NCI-H2081 (cell line): ENCODE data around the gene FASTKD1.

Experiments used
- DNase-seq, 2 experiments: peaks; one replicate each; lab custom pipeline; 2025; lab: John Stamatoyannopoulos, UW

FASTKD1 gene

DNA sequence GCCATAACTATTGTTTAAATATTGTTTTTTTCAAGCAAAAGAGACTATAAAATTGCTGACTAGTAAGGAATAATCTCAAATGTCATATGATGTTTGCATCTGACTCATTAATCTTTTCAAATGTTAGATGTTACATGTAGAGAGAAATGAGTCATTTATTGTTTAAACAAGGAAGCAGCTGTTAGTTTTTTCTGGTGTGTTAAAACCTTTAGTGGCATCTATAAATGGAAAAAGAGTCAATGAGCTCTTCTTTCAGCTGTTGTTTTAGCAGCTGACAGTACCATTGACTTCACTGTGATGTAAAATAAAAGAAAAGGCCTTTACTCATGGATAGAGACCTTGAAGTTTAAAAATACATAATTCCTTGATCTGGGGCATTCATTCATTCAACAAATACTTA is 66.0 kb downstream of the FASTKD1 start:
- DNase-seq, result peak; percentile 52 to 91

DNA sequence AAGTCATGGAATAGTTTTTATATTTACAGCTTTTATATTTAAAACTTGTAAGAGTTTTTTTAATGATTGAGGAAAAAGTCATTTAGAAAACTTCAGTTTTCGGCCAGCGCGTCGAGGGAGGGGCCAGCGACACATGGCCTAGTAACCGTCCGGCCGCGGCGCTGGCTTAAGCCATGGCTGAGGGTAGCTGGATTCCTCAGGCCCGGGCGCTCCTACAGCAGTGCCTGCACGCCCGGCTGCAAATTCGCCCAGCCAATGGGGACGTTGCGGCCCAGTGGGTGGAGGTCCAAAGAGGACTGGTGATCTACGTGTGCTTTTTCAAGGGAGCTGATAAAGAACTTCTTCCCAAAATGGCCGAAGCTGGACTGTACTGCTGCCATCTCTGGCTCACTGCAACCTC is 69.0 kb downstream of the FASTKD1 start:
- no peak for DNase-seq

DNA sequence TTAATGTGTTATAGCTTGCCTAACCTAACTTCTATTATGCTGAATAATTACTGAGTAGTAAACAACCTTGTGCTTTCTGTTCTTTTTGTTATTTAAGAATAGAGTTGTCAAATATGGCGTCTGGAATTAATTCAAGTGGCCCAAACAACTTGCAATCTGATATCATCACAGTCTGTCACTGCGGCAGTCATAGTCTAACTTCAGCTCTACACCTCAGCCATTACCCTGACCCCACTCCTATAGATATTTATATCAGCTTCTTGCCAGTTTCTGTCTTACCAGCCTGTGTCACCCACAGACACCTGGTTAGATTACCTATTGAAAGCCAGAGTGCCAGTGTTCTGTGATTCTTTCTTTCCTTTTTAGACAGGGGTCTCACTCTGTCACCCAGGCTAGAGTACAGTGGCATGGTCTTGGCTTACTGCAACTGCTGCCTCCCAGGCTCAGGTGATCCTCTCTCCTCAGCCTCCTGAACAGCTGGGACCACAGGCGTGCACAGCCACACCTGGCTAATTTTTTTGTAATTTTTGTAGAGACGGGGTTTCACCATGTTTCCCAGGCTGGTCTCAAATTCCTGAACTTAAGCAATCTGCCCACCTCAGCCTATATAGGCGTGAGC is 78.2 kb downstream of the FASTKD1 start:
- DNase-seq, result no peak

DNA sequence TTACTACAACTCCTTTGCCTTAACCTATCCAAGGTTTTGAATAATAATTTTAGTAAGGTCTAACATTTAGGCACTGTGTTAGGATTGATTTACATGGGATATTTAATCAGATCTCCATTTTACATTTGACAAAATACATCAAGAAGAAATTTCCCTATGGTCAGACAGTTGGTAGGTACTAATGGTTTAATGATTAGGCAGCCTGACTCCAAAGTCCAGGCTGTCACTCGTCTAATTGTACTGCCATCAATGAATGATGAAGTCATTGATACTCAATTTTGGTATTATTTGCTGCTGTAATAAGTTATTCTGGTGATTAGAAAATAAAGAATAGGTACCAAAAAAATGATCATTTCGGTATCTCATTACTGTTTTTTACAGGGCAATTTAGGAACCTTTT is 80.3 kb downstream of the FASTKD1 start:
- DNase-seq, result no peak

DNA sequence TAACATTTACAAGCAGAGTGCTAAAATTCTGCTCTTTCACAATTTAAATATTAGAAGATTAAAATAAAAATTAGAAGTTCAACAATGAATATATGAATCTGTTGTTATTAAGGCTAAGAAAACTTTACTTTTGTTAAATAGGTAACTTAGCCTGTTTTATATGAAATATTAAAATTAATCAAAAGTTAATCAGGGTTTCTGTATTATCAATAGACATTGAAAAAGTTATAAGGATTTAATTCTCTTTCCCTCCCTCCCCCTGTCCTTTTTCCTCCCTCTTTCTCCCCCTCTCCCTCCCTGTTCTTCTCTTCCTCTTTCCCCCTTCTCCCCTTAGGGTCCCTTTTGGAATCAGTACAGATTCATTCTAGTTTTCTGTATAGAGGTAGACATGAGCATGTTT is 82.3 kb downstream of the FASTKD1 start:
- no peak for DNase-seq

DNA sequence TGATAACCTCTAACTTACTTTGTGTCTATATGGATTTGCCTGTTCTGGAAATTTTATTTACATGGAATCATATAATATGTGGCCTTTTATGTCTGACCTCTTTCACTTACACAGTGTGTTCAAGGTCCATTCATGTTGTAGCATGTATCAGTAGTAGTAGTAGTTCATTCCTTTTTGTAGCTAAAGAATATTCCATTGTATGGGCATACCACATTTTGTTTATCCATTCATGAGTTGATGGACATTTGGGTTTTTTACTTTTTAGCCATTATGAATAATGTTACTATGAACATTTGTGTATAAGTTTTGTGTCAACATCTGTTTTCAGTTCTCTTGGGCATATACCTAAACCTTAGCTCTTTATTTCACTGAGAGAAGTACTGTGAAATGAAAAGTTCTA is 82.8 kb downstream of the FASTKD1 start:
- DNase-seq, result no peak

DNA sequence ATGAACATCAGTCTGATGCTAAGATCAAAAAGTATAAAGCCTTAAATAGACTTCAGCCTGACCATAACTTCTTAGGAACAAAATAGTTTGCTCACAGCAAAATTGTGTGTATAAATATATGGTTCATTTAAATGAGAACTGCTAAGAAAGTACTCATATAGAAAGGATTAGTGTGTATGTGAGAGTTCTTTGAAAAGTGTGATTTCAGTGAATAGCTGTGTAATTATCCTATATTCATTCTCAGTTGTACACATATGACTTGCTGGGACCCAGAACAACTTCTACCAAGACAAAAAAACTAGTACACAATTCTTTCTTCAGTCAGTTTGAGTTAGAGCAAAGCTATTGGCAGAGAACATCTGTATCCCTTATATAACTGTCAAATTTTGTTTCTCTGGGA is 87.2 kb downstream of the FASTKD1 start:
- DNase-seq, result no peak

DNA sequence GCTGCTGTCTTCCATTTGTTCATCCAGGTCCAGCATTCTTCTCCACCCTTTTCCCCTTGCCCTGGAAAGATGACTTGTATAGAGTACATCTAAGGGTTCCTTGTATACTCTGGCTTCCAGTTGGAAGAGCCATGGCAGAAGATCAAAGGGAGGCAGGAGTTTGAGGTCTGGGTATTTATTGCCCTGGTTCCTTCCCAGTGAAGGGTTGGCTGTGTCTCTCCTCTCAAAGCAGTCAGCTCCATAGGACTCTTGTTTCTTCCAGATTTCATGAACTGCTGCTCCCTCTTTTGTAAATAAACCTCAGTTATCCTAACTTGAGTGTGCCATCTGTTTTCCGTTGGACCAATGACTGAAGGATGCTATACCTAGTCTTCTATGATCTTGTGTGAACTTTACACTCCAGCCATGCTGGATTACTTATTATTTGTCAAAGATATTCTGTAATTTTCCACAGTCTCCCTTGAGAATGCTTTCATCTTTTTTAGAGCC is 88.0 kb downstream of the FASTKD1 start:
- DNase-seq, result no peak

DNA sequence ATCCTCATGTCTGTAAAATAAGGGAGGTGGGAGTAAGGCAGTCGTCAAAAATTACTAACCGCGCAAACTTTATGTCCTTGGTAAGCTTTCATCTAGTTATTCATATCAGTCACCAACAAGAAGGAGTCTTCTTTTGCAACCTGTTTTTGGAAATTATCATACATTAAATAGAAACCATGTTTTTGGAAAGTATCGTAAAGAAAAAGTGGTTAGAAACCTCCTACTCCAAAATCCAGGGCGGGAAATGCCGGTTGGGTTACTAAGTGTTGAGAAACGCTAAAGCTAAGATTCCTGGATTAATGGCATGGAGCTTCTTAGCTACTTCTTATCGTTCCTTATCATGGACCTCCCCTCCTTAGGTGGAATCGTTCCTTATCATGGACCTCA is 93.6 kb downstream of the FASTKD1 start:
- no peak for DNase-seq
